Lung (tissue), 12 donors: ENCODE results near the gene GSTO2. TPM values are rescaled to one million over a fixed set of nuclear protein-coding genes. Genes with fewer than 3 reads are reported as not detected.

Experiments used
- ATAC-seq: fragments of 200-7000 bp; cut with Tn5 transposase; one replicate; pipeline ENCODE4 v1.9.1; 2020; ENCODE audit warnings: moderate number of reproducible peaks; ENCODE audit not compliant: insufficient read depth, low FRiP score
- DNase-seq, 3 donors: peaks; one replicate each; pipeline ENCODE4 v3.0.0-alpha.2; 2013 to 2017
- H3K27ac ChIP-seq, 2 donors: one replicate each; pipeline ENCODE4 v1.5.1; 2013; ENCODE audit warnings: mild to moderate bottlenecking in 2 of 2, moderate library complexity in 2 of 2, control low read depth in 1 of 2, inconsistent platforms in 1 of 2, low read depth in 1 of 2, low read length in 1 of 2
- H3K27me3 ChIP-seq, 3 donors: one replicate each; pipeline ENCODE4 v1.5.1; 2013; ENCODE audit warnings: low read length in 2 of 3; ENCODE audit not compliant: control insufficient read depth in 3 of 3, insufficient read depth in 3 of 3
- H3K36me3 ChIP-seq, 4 donors: one replicate each; pipeline ENCODE4 v1.5.1; 2013; ENCODE audit warnings: low read length in 4 of 4, mild to moderate bottlenecking in 1 of 4, moderate library complexity in 1 of 4; ENCODE audit not compliant: control insufficient read depth in 4 of 4, insufficient read depth in 4 of 4
- H3K4me1 ChIP-seq, 5 donors: one replicate each; pipeline ENCODE4 v1.5.1; 2013; ENCODE audit warnings: low read length in 5 of 5, mild to moderate bottlenecking in 2 of 5, moderate library complexity in 1 of 5; ENCODE audit not compliant: control insufficient read depth in 5 of 5, insufficient read depth in 5 of 5
- H3K4me3 ChIP-seq: one replicate; pipeline ENCODE4 v1.5.1; 2013; ENCODE audit warnings: mild to moderate bottlenecking, control low read depth, moderate library complexity
- H3K9ac ChIP-seq, 2 donors: one replicate each; pipeline ENCODE4 v1.5.1; 2013; ENCODE audit warnings: low read length in 2 of 2, control low read depth in 1 of 2; ENCODE audit not compliant: insufficient read depth in 1 of 2
- H3K9me3 ChIP-seq, 4 donors: one replicate each; pipeline ENCODE4 v1.5.1; 2013; ENCODE audit warnings: low read length in 3 of 4, mild to moderate bottlenecking in 1 of 4, moderate library complexity in 1 of 4; ENCODE audit not compliant: control insufficient read depth in 4 of 4, insufficient read depth in 3 of 4
- WGBS, 2 donors: extraction: QIAGEN DNeasy Blood & Tissue Kit; methylation state at CpG; one replicate each; pipeline ENCODE4 v1.1.7; 2013; 5-methylcytosine and 5-hydroxymethylcytosine counted together
- polyA plus RNA-seq, 2 donors: library from polyadenylated mRNA; stranded (reverse); fragments of 200-250 nt; gene quantifications; one replicate each; pipeline ENCODE4 v1.2.1, GENCODE V29; 2013
- total RNA-seq, 2 donors: library from RNA; depleted of rRNA in 1 of 2; stranded (reverse); fragments of >200 nt in 1 of 2; gene quantifications; one replicate each; pipeline ENCODE4 v1.2.1, GENCODE V29; 2014 to 2021
- TF ChIP-seq, protein P1 (sequence below): IDR thresholded peaks from 2 replicates; pipeline ENCODE4 v1.5.1; 2012; ENCODE audit warnings: mild to moderate bottlenecking; ENCODE audit errors: control extremely low read depth, extremely low read depth
- donor health status: control.
- donor health status: control.
- donor health status: Bipolar disorder and iron deficiency.
- donor health status: healthy.
- donor health status: DM: yes; HTN: yes; CAD: no.

The GSTO2 gene
- total and polyA plus RNA-seq, 4 donors = 6.6 to 25.9 (median 12.1) TPM

DNA sequence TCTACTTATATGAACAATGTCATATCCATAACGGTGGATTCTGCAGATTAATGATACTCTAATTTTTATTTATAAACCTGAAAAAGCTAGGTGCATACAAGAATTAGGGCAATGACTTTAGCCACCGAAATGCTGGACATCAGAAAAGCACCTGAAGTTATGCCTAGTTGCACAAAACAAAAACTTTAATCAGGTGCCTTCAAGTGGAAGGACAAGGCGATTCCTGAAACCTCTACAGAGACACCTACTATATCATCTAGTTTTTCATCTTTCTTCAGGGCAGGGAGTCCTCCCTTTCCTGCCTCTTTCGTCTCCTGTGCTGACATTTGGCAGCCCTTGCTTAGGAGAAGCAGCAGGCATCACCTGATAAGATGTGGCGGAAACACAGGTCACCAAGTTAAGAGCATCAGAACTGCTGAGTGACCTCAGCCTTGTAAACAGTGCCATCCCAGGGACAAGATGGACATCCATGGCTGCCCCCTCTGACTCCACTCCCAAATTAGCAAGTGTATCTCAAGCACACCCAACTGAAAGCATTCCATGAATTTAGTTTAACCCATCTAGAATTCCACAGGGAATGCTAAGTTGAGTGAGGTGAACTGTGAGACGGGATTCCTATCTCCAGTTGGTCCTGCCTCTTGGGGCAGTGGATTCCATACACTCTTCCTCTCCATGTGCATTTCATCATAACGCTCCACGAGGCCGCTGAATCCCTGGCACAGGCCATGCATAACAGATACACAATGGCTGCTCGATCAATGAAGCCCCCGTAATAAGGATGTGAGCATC lies 63.5 kb downstream of the GSTO2 start:
- H3K27me3 ChIP-seq = no peaks in the 10 kb centered on the region
- peaks cover 54 to 77% (median 58%) of the 10 kb centered on the region in 5 donors for H3K4me1 ChIP-seq
- no peak overlapping the region for H3K9ac ChIP-seq
- ATAC-seq = no peak
- H3K27ac ChIP-seq = peak overlapping the region; percentile 54 to 94
- H3K4me3 ChIP-seq = no peak overlapping the region
- TF ChIP-seq, protein P1, sequence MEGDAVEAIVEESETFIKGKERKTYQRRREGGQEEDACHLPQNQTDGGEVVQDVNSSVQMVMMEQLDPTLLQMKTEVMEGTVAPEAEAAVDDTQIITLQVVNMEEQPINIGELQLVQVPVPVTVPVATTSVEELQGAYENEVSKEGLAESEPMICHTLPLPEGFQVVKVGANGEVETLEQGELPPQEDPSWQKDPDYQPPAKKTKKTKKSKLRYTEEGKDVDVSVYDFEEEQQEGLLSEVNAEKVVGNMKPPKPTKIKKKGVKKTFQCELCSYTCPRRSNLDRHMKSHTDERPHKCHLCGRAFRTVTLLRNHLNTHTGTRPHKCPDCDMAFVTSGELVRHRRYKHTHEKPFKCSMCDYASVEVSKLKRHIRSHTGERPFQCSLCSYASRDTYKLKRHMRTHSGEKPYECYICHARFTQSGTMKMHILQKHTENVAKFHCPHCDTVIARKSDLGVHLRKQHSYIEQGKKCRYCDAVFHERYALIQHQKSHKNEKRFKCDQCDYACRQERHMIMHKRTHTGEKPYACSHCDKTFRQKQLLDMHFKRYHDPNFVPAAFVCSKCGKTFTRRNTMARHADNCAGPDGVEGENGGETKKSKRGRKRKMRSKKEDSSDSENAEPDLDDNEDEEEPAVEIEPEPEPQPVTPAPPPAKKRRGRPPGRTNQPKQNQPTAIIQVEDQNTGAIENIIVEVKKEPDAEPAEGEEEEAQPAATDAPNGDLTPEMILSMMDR = no peak
- 72 to 82% methylated on average over 11 of the region's 11 CpGs for WGBS, 2 donors
- no peaks in the 10 kb centered on the region for H3K9me3 ChIP-seq
- H3K36me3 ChIP-seq = peaks cover 0 to 2% (median 0%) of the 10 kb centered on the region in 4 donors
- no peak for DNase-seq

DNA sequence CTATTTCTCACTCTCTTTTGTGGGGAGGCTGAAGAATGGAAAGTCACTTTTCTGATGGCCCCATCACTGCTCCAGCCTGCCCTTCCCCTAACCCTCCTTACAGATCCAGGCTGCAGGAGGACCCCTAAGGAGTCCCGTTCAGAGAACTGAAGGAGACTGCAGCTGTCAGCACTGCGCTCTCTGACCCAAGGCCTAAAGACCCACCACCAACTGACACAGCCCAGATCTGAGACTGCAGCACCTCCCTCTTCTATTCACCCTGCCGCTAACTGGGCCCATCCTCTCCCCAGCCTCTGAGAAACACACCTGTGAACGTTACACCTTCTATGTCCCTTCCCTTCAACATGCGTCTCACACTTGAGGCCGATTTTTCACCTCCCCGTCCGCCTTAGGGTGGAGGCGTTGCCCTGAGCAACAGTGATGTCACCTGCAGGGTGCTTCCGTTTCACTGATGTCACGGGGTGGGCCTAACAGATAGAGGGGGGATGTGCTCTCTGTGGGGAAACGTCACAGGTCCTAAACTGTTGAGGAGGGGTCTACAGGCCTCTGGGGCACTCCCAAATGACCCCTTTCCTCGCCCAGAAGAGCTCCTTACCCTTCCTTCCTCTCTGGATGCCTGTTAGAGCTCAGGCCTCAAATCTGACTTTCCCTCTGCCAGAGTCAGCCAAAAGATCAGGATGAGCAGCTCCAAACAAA lies 64.2 kb downstream of the GSTO2 start:
- 73 to 80% methylated on average over 13 of the region's 13 CpGs for WGBS, 2 donors
- Histone ChIP-seq H3K36me3 (peaks cover 0 to 2% (median 0%) of the 10 kb centered on the region in 4 donors), H3K27ac (peak overlapping the region; percentile 54 to 94), H3K4me3 (no peak overlapping the region), H3K4me1 (peaks cover 46 to 70% (median 54%) of the 10 kb centered on the region in 5 donors), H3K27me3 (no peaks in the 10 kb centered on the region), H3K9ac (no peak overlapping the region), H3K9me3 (no peaks in the 10 kb centered on the region)
- TF ChIP-seq, protein P1 = no peak
- DNase-seq (no peak), ATAC-seq (no peak)

DNA sequence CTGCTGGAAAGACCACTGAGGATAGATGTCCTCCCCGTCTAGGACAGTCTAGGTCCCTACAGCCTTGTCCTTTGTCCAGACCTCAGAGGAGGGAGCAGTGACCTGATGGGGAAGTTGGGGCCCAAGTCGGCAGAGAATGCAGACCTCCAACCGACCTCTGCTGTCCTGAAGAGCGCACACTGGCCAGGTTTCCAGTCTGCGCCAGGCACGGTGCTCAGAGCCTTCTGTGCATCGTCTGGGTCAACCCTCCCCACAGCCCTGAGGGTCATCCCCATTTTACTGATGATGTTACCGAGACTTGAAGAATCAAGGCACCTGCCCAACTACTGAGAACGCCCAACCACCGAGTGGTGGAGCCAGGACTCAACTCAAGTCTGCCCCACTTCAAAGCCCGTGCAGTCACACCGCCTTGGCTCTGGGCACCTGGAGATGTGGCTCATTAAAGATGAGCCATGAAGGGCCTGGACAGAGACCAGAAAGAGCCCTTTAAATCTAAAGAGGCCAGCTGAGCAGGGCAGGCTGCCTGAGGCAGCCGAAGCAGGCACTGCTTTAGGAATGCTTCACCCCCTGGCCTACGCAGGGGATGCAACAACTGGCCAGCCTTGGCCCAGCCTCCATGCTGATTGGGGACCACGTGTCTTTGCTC lies 64.9 kb downstream of the GSTO2 start:
- ATAC-seq (no peak), DNase-seq (no peak)
- H3K36me3 ChIP-seq = peaks cover 0 to 2% (median 0%) of the 10 kb centered on the region in 4 donors
- no peak overlapping the region for H3K9ac ChIP-seq
- WGBS, 2 donors = 74 to 78% methylated on average over 15 of the region's 15 CpGs
- no peaks in the 10 kb centered on the region for H3K27me3 ChIP-seq
- H3K4me1 ChIP-seq = peaks cover 41 to 63% (median 48%) of the 10 kb centered on the region in 5 donors
- TF ChIP-seq, protein P1 = no peak
- no peaks in the 10 kb centered on the region for H3K9me3 ChIP-seq
- H3K27ac ChIP-seq = peak overlapping the region; percentile 54 to 94
- H3K4me3 ChIP-seq = no peak overlapping the region
